ENCODE results near the gene TBX3. TPM values are rescaled to one million over a fixed set of nuclear protein-coding genes. Genes with fewer than 3 reads are reported as not detected.

The TBX3 gene
- total RNA-seq, 2 donors from 2014 or later: 4.2 to 7.6 TPM

DNA sequence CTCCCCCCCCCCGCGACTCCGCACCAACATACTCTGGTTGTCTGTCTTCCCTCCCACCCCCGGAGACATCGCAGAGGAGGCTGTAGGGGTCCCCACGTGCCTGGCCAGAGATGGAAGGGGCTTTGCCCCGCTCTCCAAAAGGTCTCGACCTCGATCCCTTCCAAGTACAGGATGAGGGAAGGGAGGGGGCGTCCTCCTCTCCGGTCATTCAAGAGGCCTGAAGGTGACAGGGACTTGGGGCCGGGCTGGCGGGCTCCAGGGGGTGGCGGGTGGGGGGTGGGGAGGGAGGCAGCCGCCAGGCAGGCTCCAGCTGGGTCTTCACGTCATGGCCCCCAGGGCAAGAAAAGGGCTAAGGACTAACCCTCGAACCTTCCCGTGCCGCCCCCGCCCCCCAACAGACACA lies 15.1 kb downstream of the TBX3 start:
- intact Hi-C loops (cut with DNase I): no loop called here
- Histone ChIP-seq H3K9me3 (no peaks in the 10 kb centered on the region), H3K36me3 (replicated peaks in 1 of 2; ENCODE audit: insufficient read depth in 1 of 2, low read depth in 2 of 2) (no peaks in the 10 kb centered on the region), H3K4me1 (peaks cover 18% of the 10 kb centered on the region), H3K27me3 (peaks cover 4 to 40% of the 10 kb centered on the region in 2 donors), H3K27ac (peak overlapping the region in 1 of 4 donors; percentile 21), H3K4me3 (no peak overlapping the region)
- ATAC-seq: no peak
- DNase-seq: no peak
- TF ChIP-seq POLR2A (IDR thresholded peaks at IDR 0.05): no peak
- no peak for TF ChIP-seq CTCF (IDR thresholded peaks at IDR 0.05)
- WGBS, 2 donors: 3 to 14% methylated on average over 7 to 20 of the region's 20 CpGs

DNA sequence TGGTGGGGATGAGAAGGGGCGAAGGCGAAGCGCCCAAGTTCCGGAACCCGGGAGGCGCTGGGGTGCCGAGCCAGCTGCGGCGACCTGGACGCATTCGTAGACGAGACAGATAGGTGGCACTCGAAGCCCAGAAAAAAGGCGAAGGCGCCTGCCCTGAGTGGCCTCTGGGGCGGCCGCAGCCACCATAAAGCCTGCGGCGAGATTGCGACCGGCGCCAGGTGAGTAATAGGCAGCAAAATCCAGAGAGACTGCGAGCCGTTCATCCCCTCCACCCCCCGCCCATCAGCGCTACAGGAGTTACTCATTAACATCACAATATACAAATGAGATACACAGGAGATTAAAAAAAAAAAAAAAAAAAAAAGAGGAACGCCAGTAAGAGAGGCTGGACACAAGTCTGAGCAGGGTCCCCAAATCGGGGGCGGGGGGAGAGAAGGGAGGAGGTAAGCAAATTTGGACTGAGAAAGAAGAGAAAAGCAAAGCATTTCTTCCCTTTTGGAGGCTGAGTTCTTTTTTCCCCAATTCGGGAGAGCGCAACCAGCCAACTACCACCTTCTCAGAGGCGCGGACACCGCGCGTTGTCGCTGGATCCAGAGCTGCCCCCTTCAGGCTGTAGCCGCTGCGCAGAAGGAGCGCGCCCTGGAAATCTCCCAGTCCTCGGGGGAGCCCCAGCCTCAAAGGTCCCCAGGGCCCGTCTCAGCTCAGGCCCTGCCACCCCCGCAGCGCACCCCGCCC lies 15.7 kb downstream of the TBX3 start:
- TF ChIP-seq POLR2A (IDR thresholded peaks at IDR 0.05) (no peak), CTCF (IDR thresholded peaks at IDR 0.05) (peak; percentile 14 to 87 (median 77))
- DNase-seq (peak; percentile 73 to 85 (median 80)), ATAC-seq (peak; percentile 85)
- intact Hi-C loops (cut with DNase I): no loop called here
- Histone ChIP-seq H3K9me3 (no peaks in the 10 kb centered on the region), H3K27ac (no peak overlapping the region), H3K36me3 (replicated peaks in 1 of 2; ENCODE audit: insufficient read depth in 1 of 2, low read depth in 2 of 2) (no peaks in the 10 kb centered on the region), H3K4me1 (peaks cover 18% of the 10 kb centered on the region), H3K4me3 (no peak overlapping the region), H3K27me3 (peaks cover 4 to 40% of the 10 kb centered on the region in 2 donors)
- WGBS, 2 donors: 1 to 2% methylated on average over 42 to 44 of the region's 46 CpGs

DNA sequence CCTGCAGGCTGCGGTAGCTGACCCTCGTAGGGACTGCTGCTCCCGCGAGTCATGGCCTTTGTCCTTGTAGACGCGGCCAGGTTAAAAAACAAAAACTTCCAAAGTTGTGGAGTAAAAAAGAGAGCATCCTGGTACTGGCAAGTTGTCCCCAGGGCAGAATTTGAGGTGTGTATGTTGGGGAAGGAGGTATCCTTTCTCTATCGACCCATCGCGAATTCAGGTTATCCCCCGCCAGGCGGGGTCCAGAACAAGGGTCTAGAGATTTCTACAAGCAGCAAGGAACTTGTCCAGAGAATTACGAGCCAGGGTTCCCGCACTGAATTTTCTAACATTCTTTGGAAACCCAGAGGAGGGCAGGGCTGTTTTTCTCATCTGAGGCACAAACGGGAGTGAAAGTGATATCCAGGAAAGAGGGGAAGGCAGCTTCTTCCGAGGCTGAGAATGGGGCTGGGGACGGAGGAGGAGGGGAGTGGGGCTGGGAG lies 16.3 kb downstream of the TBX3 start:
- no peaks in the 10 kb centered on the region for H3K9me3 ChIP-seq
- H3K4me3 ChIP-seq: no peak overlapping the region
- DNase-seq (no peak), ATAC-seq (no peak)
- H3K27me3 ChIP-seq: peaks cover 4 to 40% of the 10 kb centered on the region in 2 donors
- H3K27ac ChIP-seq: no peak overlapping the region
- H3K36me3 ChIP-seq (replicated peaks in 1 of 2; ENCODE audit: insufficient read depth in 1 of 2, low read depth in 2 of 2): no peaks in the 10 kb centered on the region
- intact Hi-C loops (cut with DNase I): no loop called here
- no peak for TF ChIP-seq CTCF (IDR thresholded peaks at IDR 0.05)
- WGBS, 2 donors: 10 to 16% methylated on average over 16 of the region's 16 CpGs
- H3K4me1 ChIP-seq: peaks cover 18% of the 10 kb centered on the region

DNA sequence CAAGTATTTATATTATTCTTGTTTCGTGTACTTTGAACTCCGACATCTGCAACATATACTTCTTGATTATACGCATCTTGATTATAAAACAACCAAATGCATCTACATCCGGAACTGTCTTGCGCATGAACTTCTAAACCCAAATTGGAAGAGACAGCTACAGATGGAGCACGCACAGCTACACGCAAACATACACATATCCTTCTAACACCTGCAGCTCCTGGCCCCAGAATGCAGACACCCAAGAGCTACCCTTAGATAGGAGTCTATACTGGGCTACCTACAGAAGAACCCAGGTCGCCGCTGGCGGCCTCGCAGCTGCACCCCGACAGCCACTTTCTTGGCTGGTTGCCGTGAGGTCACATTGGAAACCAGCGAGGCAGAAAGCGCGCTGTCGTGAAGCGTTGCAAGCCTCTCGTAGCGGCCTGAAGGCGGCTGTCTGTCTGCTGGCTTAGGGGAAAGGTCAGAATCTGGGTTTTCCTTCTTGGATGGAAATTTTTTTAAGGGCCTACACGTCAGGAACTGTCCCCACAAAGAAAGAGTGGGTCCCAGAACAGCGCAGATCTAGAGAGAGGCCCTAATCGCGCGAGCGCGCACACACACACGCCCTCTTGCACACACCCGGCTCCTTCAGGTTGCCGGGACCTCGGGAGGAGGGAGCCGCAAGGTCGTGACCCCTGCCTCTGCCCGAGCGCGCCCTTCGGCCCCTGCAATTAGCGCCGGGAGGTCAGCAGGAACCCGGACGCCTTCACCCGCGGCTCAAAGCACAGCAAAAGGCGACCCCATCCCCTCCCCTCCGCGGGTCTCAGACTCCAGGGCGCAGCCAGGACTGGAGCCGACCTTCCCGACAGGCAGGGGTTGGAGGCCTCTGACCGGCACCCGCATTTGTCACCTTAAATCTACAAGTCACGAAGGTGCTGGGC lies 17.0 kb downstream of the TBX3 start:
- ATAC-seq (no peak), DNase-seq (no peak)
- Histone ChIP-seq H3K27ac (no peak overlapping the region), H3K4me1 (peaks cover 22% of the 10 kb centered on the region), H3K9me3 (no peaks in the 10 kb centered on the region), H3K36me3 (replicated peaks in 1 of 2; ENCODE audit: insufficient read depth in 1 of 2, low read depth in 2 of 2) (no peaks in the 10 kb centered on the region), H3K27me3 (peaks cover 4 to 40% of the 10 kb centered on the region in 2 donors), H3K4me3 (no peak overlapping the region)
- TF ChIP-seq POLR2A (IDR thresholded peaks at IDR 0.05): no peak
- no peak for TF ChIP-seq CTCF (IDR thresholded peaks at IDR 0.05)
- intact Hi-C loops (cut with DNase I): no loop called here
- 11 to 21% methylated on average over 26 to 53 of the region's 53 CpGs for WGBS, 2 donors
